Endothelial cell (in vitro differentiated cells): Measurements from ENCODE around the gene MCF2L2. TPM values are rescaled to one million over a fixed set of nuclear protein-coding genes. Genes with fewer than 3 reads are reported as not detected.

Experiments
- DNase-seq: peaks from one replicate; pipeline ENCODE4 v3.0.0; 2021; ENCODE audit warnings: low spot score
- H3K27ac Mint-ChIP-seq: one replicate; pipeline ENCODE4 v1.8.0; 2021; ENCODE audit warnings: mixed read lengths, inconsistent platforms; ENCODE audit not compliant: unreplicated experiment
- H3K27me3 Mint-ChIP-seq: one replicate; pipeline ENCODE4 v1.8.0; 2021; ENCODE audit warnings: mild to moderate bottlenecking, moderate library complexity, mixed read lengths, inconsistent platforms; ENCODE audit not compliant: unreplicated experiment
- H3K36me3 Mint-ChIP-seq: one replicate; pipeline ENCODE4 v1.8.0; 2021; ENCODE audit warnings: mild to moderate bottlenecking, low read depth, mixed read lengths, inconsistent platforms; ENCODE audit not compliant: unreplicated experiment
- H3K4me1 Mint-ChIP-seq: one replicate; pipeline ENCODE4 v1.8.0; 2021; ENCODE audit warnings: mild to moderate bottlenecking, mixed read lengths, inconsistent platforms; ENCODE audit not compliant: unreplicated experiment
- H3K4me3 Mint-ChIP-seq: one replicate; pipeline ENCODE4 v1.8.0; 2021; ENCODE audit warnings: mild to moderate bottlenecking, mixed read lengths, inconsistent platforms; ENCODE audit not compliant: unreplicated experiment
- H3K9me3 Mint-ChIP-seq: one replicate; pipeline ENCODE4 v1.8.0; 2021; ENCODE audit warnings: mixed read lengths, inconsistent platforms; ENCODE audit not compliant: unreplicated experiment
- CTCF ChIP-seq: fragments of 200-600 bp; sonication (generic); IDR thresholded peaks from one replicate; pipeline ENCODE4 v1.5.0; 2021; ENCODE audit warnings: antibody characterized with exemption; ENCODE audit not compliant: unreplicated experiment
- total RNA-seq: library from RNA; stranded (reverse); fragmentation: NEBNext Ultra II Directional; extraction: Animal tissue kit (Norgen Biotek cat#: 25700); gene quantifications from one replicate; pipeline ENCODE4 v1.2.1, GENCODE V29; 2021; ENCODE audit not compliant: unreplicated experiment

MCF2L2 gene
- total RNA-seq, 1 donor from 2014 or later: 1.8 TPM

GRCh38 chr3:183339461-183340086 is 88.8 kb downstream of the MCF2L2 start:
- H3K9me3 Mint-ChIP-seq: no peaks in the 10 kb centered on the region
- no peak overlapping the region for H3K4me3 Mint-ChIP-seq

GRCh38 chr3:183338520-183338919 is 89.9 kb downstream of the MCF2L2 start:
- Mint-ChIP-seq H3K27ac (no peak overlapping the region), H3K9me3 (no peaks in the 10 kb centered on the region), H3K4me1 (peaks cover 4% of the 10 kb centered on the region), H3K36me3 (no peaks in the 10 kb centered on the region), H3K27me3 (no peaks in the 10 kb centered on the region), H3K4me3 (no peak overlapping the region)
- DNase-seq: no peak
- TF ChIP-seq CTCF: no peak

More at GRCh38 chr3:183339461-183340086, 88.8 kb downstream of the MCF2L2 start:
- no peak for TF ChIP-seq CTCF
- H3K36me3 Mint-ChIP-seq: no peaks in the 10 kb centered on the region
- peaks cover 4% of the 10 kb centered on the region for H3K4me1 Mint-ChIP-seq
- no peaks in the 10 kb centered on the region for H3K27me3 Mint-ChIP-seq
- DNase-seq: no peak
- no peak overlapping the region for H3K27ac Mint-ChIP-seq

GRCh38 chr3:183332487-183332886 is 95.9 kb downstream of the MCF2L2 start:
- H3K9me3 Mint-ChIP-seq: no peaks in the 10 kb centered on the region
- H3K27ac Mint-ChIP-seq: no peak overlapping the region

GRCh38 chr3:183331498-183331897 is 96.9 kb downstream of the MCF2L2 start:
- Mint-ChIP-seq H3K27ac (no peak overlapping the region), H3K9me3 (no peaks in the 10 kb centered on the region), H3K4me1 (peaks cover 8% of the 10 kb centered on the region), H3K27me3 (no peaks in the 10 kb centered on the region), H3K4me3 (no peak overlapping the region), H3K36me3 (no peaks in the 10 kb centered on the region)
- DNase-seq: no peak
- no peak for TF ChIP-seq CTCF

More at GRCh38 chr3:183332487-183332886, 95.9 kb downstream of the MCF2L2 start:
- TF ChIP-seq CTCF: no peak
- H3K4me1 Mint-ChIP-seq: peaks cover 8% of the 10 kb centered on the region
- no peak for DNase-seq
- H3K4me3 Mint-ChIP-seq: no peak overlapping the region
- no peaks in the 10 kb centered on the region for H3K36me3 Mint-ChIP-seq
- H3K27me3 Mint-ChIP-seq: no peaks in the 10 kb centered on the region

- no peaks in the 10 kb centered on the region for H3K36me3 Mint-ChIP-seq
These were observed 97.5 kb downstream of the MCF2L2 start for GRCh38 chr3:183330881-183331280.

More at GRCh38 chr3:183330881-183331280, 97.5 kb downstream of the MCF2L2 start:
- Mint-ChIP-seq H3K4me3 (no peak overlapping the region), H3K27me3 (no peaks in the 10 kb centered on the region), H3K4me1 (peaks cover 8% of the 10 kb centered on the region), H3K27ac (no peak overlapping the region), H3K9me3 (no peaks in the 10 kb centered on the region)
- TF ChIP-seq CTCF: no peak
- DNase-seq: no peak
